ENCODE data around the gene APCDD1.
A peak's percentile ranks its signal among the peaks of the same experiment; 100 is the strongest.
"Not testable (repeated sequence)": the region's sequence is repeated elsewhere in the genome, so short reads cannot be mapped to it uniquely, and the experiment has no call there.

The APCDD1 gene

DNA sequence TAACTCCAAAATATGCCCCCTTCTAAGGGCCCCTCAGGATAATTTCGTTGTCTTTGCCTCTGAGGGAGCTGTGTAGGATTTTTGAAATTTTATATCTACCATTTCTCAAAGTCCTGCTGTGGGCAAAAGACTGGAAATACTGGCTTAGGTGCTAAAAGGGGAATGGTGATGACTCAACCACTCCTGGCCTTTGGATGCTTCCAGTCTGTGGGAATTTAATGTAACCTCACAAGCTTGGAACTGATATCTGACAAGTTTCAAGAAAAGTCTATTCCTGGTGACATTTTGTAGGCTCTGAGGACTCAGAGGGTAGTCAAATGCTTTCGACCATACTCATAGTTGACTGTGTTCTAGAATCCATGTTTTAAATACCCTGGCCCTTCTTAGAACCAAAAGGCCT lies 3.4 kb upstream of the APCDD1 start:
- Mint-ChIP-seq H3K9me3 (no peaks in the 10 kb centered on the region), H3K4me3 (no peak overlapping the region), H3K4me1 (peaks cover 7% of the 10 kb centered on the region), H3K27me3 (peaks cover 64% of the 10 kb centered on the region), H3K27ac (no peak overlapping the region)
- no peak for ATAC-seq
- DNase-seq: no peak

DNA sequence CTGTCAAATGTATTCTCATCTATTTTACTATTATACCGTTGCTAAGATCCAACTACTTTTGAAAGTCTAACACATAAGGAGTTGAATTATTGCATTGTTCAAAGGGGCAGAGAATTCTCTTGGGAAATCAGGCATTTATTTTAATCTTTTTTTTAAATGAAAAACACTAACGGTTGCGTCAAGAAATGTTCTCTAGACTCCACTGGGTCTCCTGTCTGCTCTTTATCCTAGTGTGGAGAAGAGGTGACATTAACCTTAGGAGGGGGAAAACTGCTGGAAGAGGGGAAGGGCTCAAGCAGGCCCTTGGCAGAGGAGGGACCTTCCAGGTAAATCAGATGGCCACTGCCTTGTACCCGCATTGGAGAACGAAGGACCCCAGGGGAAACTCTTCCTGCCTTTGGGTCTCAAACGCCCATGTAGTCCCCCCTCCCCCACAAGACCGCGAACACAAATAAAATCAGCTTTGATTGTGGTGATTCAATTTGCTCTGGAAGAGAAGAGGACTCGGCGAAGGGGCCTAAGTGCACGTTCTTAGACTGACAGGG lies 1.1 kb upstream of the APCDD1 start:
- peaks cover 7% of the 10 kb centered on the region for H3K4me1 Mint-ChIP-seq
- DNase-seq (no peak), ATAC-seq (no peak)
- H3K9me3 Mint-ChIP-seq: no peaks in the 10 kb centered on the region
- no peak overlapping the region for H3K27ac Mint-ChIP-seq
- H3K27me3 Mint-ChIP-seq: peaks cover 79% of the 10 kb centered on the region
- H3K4me3 Mint-ChIP-seq: no peak overlapping the region

DNA sequence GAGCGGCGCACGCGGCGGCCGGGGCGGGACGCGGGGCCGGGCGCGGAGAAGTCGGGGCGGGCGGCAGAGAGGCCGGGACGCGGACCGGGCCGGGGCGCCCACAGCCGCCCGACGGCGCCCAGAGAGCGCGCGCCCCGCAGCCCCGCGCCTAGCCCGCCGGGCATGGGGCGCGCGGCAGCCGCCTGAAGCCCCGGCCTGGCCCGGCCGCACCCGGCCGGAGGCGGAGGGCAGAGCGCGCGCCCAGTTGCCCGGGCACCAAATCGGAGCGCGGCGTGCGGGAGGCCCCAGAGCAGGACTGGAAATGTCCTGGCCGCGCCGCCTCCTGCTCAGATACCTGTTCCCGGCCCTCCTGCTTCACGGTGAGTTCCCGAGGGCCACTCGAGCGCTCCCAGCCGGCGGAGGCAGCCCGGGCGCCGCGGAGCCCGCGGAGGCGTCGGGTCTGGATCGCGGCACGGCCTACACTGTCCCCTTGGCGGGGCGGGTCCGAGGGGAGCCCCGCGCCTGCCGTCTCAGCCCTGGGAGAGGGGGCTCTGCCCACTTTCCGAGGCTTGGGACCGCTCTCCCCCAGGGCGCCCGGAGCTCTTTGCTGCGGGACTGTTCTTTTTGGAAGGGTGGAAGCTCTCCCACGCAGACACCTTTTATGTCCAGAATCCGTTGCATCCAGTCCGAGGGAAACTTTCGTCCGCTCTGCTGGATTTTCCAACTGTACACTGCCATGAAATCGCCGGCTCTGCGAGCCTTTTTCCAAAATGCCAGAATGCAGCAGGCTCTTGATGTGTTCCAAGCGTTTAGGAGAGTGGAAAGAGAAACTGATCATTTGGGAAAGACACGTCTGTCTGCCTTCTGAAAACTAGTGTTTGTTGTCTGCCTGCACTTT lies 484 bp downstream of the APCDD1 start:
- DNase-seq (no peak), ATAC-seq (peak; percentile 49)
- H3K4me1 Mint-ChIP-seq: peaks cover 7% of the 10 kb centered on the region
- peaks cover 63% of the 10 kb centered on the region for H3K27me3 Mint-ChIP-seq
- peak overlapping the region; percentile 44 to 50 for H3K4me3 Mint-ChIP-seq
- H3K9me3 Mint-ChIP-seq: no peaks in the 10 kb centered on the region
- H3K27ac Mint-ChIP-seq: peak overlapping the region in 1 of 2 donors; percentile 63

DNA sequence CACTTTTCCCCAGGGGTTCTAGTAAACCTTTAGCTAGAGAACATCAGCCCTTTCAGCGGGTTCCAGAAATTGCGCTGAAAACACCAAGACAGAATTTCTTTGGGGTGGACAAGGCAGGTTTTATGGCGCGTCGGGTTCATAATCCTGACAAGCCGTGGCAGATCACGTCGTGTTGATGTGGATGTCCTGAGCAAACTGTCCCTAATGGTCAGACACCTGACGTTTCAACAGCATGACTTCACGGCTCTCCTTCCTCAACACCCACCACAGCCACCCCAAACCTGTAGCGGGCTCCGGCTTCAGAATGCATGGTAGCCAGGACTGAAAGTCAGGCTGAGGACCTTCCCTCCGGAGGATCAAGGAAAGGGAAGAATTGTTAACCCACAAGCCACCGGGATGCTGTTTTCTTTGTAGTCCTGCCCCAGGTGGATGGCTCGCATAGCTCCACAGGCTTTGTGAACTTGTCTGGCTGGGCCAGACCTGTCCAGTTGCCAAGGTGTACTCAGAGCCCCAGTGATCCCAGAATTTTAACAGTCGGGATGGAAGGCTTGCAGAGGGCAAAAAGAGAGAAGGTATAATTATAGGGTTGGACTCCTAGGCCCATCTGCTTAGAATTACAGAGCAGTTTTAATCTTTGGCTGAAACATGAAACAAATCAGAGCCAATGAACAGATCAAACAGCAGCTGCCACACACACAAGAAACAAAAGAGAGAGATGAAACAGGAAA lies 1.5 kb downstream of the APCDD1 start:
- DNase-seq (no peak), ATAC-seq (no peak)
- peak overlapping the region; percentile 44 to 50 for H3K4me3 Mint-ChIP-seq
- H3K4me1 Mint-ChIP-seq: peaks cover 7% of the 10 kb centered on the region
- peaks cover 56% of the 10 kb centered on the region for H3K27me3 Mint-ChIP-seq
- H3K9me3 Mint-ChIP-seq: no peaks in the 10 kb centered on the region
- H3K27ac Mint-ChIP-seq: no peak overlapping the region

DNA sequence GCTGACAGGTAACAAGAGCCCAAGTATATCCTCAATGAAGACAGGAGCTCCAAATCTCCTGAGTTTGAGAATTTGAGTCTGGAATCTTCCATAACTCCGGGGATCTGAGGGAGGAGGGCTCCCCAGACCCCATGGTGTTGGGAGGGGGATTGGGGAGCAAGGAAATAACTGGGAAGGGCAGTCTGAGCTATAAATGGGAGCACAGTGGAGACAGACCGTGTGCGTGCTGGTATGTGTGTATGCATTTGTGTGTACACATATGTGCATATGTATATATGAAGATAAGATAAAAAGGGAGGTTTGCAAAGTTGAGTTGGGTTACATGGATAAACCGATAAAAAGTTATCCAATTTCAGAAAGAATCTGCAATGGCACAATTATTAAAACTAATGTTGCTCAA lies 2.3 kb downstream of the APCDD1 start:
- H3K4me1 Mint-ChIP-seq: peaks cover 7% of the 10 kb centered on the region
- no peak for ATAC-seq
- H3K27ac Mint-ChIP-seq: no peak overlapping the region
- DNase-seq: no peak
- peaks cover 50% of the 10 kb centered on the region for H3K27me3 Mint-ChIP-seq
- no peak overlapping the region for H3K4me3 Mint-ChIP-seq
- H3K9me3 Mint-ChIP-seq: peaks cover 0 to 2% of the 10 kb centered on the region in 2 donors

DNA sequence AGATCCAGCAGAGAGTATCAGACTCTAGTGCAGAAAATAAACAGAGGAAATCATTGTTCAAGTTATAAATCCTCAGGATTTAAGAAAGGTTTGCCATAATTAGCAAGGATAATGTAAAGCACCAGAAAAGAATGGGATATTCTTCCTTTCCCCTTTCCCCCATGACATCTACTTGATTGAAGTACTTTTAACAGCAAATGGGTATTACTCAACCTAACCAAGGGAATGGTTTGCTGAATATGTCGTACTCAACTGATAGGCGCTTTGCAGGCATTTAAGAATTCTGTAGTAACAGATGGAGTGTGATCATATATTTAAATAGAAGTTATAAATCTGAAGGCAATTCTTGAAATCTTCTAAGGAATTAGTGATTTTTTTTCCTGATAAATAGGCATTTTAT lies 2.7 kb downstream of the APCDD1 start:
- Mint-ChIP-seq H3K4me1 (peaks cover 7% of the 10 kb centered on the region), H3K27me3 (peaks cover 46% of the 10 kb centered on the region), H3K4me3 (no peak overlapping the region), H3K27ac (no peak overlapping the region), H3K9me3 (peaks cover 0 to 6% of the 10 kb centered on the region in 2 donors)
- no peak for DNase-seq
- no peak for ATAC-seq

DNA sequence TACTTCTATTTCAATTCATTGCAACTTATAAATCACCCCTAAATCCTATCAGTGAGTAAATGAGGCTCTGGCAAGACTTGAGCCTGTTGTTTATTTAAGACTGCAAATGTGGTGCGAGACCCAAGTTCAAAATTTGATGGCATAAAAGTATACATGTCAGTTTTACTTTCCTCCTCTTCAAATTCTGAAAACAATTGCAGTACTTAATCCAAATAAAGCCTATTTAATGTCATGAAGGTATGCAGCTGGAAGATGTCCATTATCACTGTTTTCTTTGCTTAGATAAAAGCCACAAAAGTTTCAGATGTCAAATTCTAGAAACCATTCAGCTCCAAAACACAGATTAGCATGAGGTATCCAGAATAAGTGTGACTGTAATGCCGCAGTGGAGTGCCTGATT lies 3.3 kb downstream of the APCDD1 start:
- no peak for ATAC-seq
- H3K9me3 Mint-ChIP-seq: peaks cover 0 to 12% of the 10 kb centered on the region in 2 donors
- peaks cover 7% of the 10 kb centered on the region for H3K4me1 Mint-ChIP-seq
- no peak overlapping the region for H3K4me3 Mint-ChIP-seq
- no peak for DNase-seq
- H3K27me3 Mint-ChIP-seq: peaks cover 40% of the 10 kb centered on the region
- no peak overlapping the region for H3K27ac Mint-ChIP-seq

DNA sequence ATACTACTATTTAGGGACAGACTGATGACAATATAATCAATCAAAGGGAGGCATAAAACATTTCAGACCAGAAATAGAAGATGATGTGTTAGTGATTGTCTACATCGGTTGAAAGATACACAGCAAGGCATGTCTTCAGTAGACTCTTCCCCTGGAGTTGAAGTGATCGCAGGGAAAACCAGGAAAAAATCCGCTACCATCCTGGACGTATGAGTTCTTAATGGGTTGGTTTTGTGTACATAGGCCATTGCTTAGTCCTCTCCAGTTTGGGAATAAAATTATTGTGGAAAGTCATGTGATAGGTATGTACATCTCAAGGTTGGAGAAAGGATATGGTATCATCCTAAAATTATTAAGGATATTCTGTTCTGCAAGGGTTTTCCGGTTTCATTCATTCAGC lies 4.3 kb downstream of the APCDD1 start:
- Mint-ChIP-seq H3K27me3 (peaks cover 31% of the 10 kb centered on the region), H3K27ac (no peak overlapping the region), H3K9me3 (peaks cover 0 to 18% of the 10 kb centered on the region in 2 donors), H3K4me3 (no peak overlapping the region), H3K4me1 (peaks cover 7% of the 10 kb centered on the region)
- no peak for DNase-seq
- ATAC-seq: no peak

DNA sequence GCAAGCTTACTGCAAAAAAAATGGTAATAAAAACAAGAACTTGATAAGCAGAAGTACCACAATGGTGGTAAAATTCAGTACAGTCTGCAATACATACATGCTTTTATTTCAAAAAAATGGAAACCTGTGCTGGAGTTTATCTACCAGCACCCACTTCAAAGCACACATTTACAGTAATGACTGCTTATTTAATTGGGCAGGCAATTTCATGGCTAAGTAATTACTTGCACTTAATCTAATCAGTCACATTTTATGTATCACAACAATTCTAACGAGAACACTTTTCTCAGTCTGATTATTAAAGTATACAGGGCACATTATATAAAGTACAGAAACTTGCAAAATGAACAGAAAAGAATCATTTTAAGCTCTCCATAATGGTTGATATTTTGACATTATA lies 5.2 kb downstream of the APCDD1 start:
- Mint-ChIP-seq H3K27ac (no peak overlapping the region), H3K4me3 (no peak overlapping the region), H3K4me1 (peaks cover 7% of the 10 kb centered on the region), H3K27me3 (peaks cover 24% of the 10 kb centered on the region), H3K9me3 (peaks cover 0 to 18% of the 10 kb centered on the region in 2 donors)
- DNase-seq (no peak), ATAC-seq (no peak)

DNA sequence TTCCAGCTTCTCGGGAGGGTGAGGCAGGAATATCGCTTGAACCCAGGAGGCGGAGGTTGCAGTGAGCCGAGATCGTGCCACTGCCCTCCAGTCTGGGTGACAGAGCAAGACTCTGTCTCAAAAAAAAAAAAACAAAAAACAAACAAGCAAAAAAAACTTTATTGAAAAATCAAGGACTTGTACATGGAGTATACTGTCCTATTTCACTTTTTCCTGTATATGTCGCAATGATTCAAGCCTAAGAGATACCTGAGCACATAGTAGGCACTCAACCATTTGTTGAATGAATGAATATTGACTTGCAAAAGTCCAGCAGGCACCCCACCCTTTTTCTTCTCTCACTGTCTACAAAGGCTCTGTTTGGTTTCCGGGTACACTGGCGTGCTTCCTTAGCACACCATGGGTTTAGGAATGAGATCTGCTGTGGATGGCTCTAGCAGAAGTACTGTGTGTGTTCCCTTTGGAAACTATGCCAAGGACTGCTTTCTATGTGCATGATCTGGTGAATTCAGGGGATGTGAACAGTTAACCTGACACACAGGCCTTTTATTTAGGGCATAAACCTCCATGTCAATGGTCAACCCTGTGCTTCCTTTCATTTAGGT lies 6.1 kb downstream of the APCDD1 start:
- Mint-ChIP-seq H3K4me1 (peaks cover 3% of the 10 kb centered on the region), H3K9me3 (peaks cover 0 to 18% of the 10 kb centered on the region in 2 donors), H3K27me3 (peaks cover 19% of the 10 kb centered on the region), H3K27ac (no peak overlapping the region), H3K4me3 (no peak overlapping the region)
- DNase-seq (no peak), ATAC-seq (no peak)

DNA sequence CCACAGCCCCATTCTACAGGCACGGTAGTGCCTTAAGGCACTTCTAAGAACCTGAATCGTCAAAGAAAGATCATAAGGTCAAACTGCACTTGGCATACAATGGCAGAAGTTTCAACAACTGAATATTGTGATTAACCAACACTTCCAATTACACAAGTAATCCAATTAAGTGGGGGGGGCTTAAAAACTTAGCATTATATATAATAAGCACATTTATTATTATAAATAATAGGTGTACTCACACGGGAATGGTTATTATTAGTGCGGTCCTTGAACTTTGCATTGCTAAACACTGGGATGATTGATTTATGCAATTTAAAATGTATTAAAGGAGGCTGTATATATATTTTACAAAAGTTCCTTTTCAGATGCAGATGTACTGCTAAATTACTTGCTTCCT lies 7.6 kb downstream of the APCDD1 start:
- H3K4me3 Mint-ChIP-seq: no peak overlapping the region
- no peak for DNase-seq

DNA sequence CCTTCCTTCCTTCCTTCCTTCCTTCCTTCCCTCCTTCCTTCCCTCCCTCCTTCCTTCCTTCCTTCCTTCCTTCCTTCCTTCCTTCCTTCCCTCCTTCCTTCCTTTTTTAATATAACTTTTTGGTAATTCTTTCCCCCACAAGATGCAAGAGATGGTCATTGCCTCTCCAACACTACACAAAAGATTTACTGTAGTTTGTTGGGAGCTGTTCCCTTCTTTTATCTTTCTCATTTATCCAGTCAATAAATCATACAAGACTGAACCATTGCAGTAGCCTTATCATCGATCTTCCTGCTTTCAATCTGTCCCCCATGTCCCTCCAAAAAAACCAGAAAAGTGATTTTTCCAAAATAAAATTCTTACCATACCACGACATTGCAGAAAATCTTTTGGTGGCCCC lies 8.2 kb downstream of the APCDD1 start:
- ATAC-seq: no peak
- Mint-ChIP-seq H3K4me3 (no peak overlapping the region), H3K27me3 (peaks cover under 1% of the 10 kb centered on the region), H3K4me1 (no peaks in the 10 kb centered on the region), H3K27ac (peak overlapping the region in 1 of 2 donors; percentile 22), H3K9me3 (peaks cover 0 to 18% of the 10 kb centered on the region in 2 donors)
- DNase-seq: no peak

More for the DNA sequence above, 7.6 kb downstream of the APCDD1 start:
- no peak for ATAC-seq
- no peak overlapping the region for H3K27ac Mint-ChIP-seq
- peaks cover 4% of the 10 kb centered on the region for H3K27me3 Mint-ChIP-seq
- no peaks in the 10 kb centered on the region for H3K4me1 Mint-ChIP-seq
- H3K9me3 Mint-ChIP-seq: peaks cover 0 to 18% of the 10 kb centered on the region in 2 donors

DNA sequence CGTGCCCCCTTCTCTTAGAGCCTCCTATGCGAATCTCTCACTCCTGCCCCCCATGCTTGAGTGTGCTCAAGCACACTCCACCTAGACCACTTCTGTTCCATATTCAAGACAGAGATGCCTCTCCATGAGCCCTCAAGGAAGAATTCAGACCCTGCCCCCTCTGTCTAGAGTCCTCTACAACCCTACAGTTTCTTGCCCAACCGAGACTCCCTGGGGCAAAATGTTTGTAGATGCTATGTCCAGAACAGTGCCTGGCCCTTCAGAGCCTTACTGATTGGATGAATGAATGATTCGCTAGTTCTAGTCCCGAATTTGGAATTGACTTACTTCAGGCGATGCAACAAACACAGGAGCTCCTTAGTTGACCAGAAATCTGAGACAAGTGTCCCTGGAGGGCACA lies 8.7 kb downstream of the APCDD1 start:
- ATAC-seq: no peak
- peaks cover 6% of the 10 kb centered on the region for H3K27me3 Mint-ChIP-seq
- H3K9me3 Mint-ChIP-seq: peaks cover 0 to 18% of the 10 kb centered on the region in 2 donors
- no peak for DNase-seq
- H3K4me1 Mint-ChIP-seq: no peaks in the 10 kb centered on the region
- no peak overlapping the region for H3K4me3 Mint-ChIP-seq
- H3K27ac Mint-ChIP-seq: peak overlapping the region in 1 of 2 donors; percentile 19

DNA sequence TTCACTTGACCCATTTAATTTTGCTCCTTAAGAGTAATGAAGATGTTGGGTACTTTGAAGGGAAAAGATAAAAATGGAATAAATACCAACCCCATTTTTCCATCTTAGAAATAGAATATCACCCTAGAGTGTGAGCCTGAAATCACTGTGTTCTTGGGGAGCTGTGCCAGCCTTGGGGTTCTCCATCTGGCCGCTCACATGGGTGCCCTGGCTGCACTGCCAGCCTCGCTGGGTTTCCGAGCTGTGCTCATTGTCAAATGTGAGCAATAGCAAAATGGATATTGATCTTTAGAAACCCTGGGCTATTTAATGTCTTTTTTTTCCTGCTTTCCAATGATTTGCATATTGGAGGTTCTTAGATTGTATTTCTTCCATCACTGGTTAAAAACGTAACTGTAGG lies 9.3 kb downstream of the APCDD1 start:
- DNase-seq (no peak), ATAC-seq (no peak)
- H3K4me1 Mint-ChIP-seq: no peaks in the 10 kb centered on the region
- peaks cover 0 to 18% of the 10 kb centered on the region in 2 donors for H3K9me3 Mint-ChIP-seq
- H3K27ac Mint-ChIP-seq: no peak overlapping the region
- no peak overlapping the region for H3K4me3 Mint-ChIP-seq
- peaks cover 12% of the 10 kb centered on the region for H3K27me3 Mint-ChIP-seq

DNA sequence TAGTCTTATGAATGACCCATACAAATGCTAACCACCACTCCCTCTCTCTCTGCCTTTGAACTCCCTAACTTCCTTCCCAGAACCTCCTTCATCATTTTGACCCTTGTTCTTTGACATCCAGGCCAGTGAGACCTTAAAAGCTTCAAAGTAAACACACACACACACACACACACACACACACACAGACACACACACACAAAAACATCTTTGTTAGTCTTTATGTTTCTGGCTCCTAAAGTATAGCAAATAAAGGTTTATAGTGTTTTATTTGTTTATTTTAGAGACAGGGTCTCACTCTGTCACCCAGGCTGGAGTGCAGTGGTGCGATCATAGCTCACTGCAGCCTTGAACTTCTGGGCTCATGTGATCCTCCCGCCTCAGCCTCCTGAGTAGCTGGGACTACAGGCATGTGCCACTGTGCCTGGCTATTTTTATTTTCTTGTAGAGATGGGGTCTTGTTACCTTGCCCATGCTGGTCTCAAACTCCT lies 9.8 kb downstream of the APCDD1 start:
- Mint-ChIP-seq H3K9me3 (peaks cover 0 to 18% of the 10 kb centered on the region in 2 donors), H3K27me3 (peaks cover 12% of the 10 kb centered on the region)
- DNase-seq, H3K27ac Mint-ChIP-seq, H3K4me3 Mint-ChIP-seq, ATAC-seq, H3K4me1 Mint-ChIP-seq: not testable (repeated sequence)
